ENCODE measurements around the gene VAV2.

The VAV2 gene

DNA sequence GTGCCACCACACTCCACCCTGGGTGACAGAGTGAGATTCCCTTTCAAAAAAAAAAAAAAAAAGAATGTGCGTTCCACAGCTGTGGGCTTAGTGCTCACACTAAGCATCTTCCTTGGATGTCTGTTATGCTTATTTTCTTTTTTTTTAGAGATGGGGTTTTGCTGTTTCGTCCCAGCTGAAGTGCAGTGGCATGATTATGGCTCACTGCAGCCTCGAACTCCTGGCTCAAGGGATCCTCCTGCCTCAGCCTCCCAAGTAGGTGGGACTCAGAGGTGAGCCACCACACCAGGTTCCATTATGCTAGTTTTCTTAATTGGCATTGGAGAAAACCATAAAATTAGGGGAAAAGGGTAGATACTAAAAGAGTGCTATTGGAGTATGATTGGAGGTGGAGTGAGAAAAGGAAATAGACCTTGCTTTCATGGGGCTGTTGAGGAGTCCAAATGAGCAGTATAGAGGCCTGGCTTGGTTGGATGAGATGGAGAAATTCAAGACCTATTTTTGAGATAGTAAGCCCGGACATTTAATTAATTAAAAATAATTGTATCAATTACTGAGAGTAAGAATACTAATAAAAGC, 32.2 kb upstream of the VAV2 start:
- ChIA-PET POLR2A (ENCODE audit: low non-redundant PET) (interaction anchor here (0.5 kb wide), 1 partner anchor 668 kb away, joined by 4 read pairs; no protein-coding TSS in a partner anchor), CTCF (interaction anchor here (0.7 kb wide), 1 partner anchor 419 kb away, joined by 4 read pairs; no protein-coding TSS in a partner anchor)
- H3K27ac ChIP-seq, result peak overlapping the region; percentile 88
- TF ChIP-seq, protein P1, sequence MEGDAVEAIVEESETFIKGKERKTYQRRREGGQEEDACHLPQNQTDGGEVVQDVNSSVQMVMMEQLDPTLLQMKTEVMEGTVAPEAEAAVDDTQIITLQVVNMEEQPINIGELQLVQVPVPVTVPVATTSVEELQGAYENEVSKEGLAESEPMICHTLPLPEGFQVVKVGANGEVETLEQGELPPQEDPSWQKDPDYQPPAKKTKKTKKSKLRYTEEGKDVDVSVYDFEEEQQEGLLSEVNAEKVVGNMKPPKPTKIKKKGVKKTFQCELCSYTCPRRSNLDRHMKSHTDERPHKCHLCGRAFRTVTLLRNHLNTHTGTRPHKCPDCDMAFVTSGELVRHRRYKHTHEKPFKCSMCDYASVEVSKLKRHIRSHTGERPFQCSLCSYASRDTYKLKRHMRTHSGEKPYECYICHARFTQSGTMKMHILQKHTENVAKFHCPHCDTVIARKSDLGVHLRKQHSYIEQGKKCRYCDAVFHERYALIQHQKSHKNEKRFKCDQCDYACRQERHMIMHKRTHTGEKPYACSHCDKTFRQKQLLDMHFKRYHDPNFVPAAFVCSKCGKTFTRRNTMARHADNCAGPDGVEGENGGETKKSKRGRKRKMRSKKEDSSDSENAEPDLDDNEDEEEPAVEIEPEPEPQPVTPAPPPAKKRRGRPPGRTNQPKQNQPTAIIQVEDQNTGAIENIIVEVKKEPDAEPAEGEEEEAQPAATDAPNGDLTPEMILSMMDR (conservative IDR thresholded peaks at IDR 0.05; ENCODE audit: low read depth), result no peak
- DNase-seq (ENCODE audit: low spot score), result no peak

DNA sequence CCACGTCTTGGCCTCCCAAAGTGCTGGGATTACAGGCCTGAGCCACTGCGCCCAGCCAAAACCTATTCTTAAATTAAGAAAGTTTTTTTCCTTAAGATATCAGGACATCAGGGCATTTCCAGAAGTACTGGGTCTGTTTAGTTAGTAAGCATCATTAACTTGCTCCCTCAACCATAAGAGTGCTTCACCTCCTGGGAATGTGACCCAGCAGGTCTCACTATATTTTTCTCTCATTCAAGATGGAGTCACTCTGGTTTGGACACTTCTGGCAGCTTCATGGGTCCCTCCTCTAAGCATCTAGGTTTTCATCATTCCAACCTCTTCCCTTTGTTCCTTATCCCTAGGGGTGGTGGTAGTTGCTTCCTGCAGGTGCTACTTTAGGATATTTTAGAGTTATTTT, 22.8 kb upstream of the VAV2 start:
- DNase-seq (ENCODE audit: low spot score), result no peak
- TF ChIP-seq, protein P1 (conservative IDR thresholded peaks at IDR 0.05; ENCODE audit: low read depth), result no peak
- ChIA-PET CTCF (no interaction called here), POLR2A (ENCODE audit: low non-redundant PET) (no interaction called here)
- H3K27ac ChIP-seq, result no peak overlapping the region

DNA sequence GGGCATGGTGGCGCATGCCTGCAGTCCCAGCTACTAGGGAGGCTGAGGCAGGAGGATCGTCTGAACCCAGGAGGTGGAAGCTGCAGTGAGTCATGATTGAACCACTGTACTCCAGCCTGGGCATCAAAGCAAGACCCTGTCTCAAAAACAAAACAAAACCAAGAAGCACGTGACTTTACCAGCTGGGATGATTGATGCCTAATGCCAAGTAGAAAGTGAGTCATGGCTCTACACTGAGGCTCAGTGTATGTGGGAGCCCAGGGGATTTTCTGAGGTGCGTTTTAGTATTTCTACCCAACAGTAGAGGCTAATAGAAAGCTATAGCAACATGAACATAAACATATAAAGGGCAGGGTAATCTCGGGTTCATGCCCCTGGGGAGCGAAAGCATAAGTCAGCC, 19.3 kb upstream of the VAV2 start:
- ChIA-PET CTCF (interaction anchor here (0.9 kb wide), 1 partner anchor 17 kb away, joined by 4 read pairs; no protein-coding TSS in a partner anchor), POLR2A (ENCODE audit: low non-redundant PET) (no interaction called here)
- TF ChIP-seq, protein P1 (conservative IDR thresholded peaks at IDR 0.05; ENCODE audit: low read depth), result no peak
- DNase-seq (ENCODE audit: low spot score), result no peak
- no peak overlapping the region for H3K27ac ChIP-seq

DNA sequence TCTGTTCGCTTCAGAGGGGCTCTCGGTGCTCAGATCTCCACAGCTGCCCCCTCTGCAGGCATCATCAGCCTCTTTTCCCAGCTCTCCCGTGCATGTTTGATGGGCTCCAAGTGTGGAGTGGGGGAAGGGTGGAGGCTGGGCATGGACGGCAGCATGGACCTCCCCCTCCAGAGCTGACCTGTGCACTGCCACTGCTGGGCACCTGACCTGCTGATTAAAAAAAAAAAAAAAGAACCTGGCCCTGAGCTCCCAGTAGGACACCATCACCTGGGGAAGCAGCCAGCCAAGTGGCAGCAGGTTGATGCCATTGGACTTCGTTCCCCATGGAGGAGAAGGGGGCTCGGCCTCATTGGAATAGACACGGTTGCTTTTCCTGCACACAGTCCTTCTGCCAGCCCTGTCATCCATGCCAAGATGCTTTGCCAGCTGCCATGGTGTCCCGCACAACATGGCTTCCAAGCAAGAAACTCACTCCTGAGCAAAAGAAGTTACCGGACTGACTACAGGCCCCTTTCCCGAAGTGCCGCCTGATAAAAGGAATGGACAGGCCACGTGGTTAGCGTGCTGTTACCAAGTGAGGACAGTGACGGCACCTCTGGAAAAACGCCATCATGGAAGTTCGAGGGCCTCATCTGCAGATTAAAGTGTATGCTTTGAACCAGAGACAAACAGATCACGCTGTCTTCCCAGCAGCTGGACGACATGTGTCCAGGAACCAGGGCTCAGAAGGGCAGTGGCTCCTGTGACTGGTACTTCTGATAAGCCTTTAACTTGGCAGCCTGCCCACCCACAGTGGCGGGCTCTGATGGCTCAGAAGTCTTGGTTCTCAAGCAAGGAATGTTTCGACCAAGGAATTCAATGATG, 18.4 kb upstream of the VAV2 start:
- H3K27ac ChIP-seq, result no peak overlapping the region
- TF ChIP-seq, protein P1 (conservative IDR thresholded peaks at IDR 0.05; ENCODE audit: low read depth), result no peak
- DNase-seq (ENCODE audit: low spot score), result no peak
- CTCF ChIA-PET, result interaction anchor here (0.6 to 0.9 kb wide), 5 partner anchors 8 to 267 kb away, joined by 3 to 5 read pairs (median 4); no protein-coding TSS in a partner anchor
- POLR2A ChIA-PET (ENCODE audit: low non-redundant PET), result no interaction called here

DNA sequence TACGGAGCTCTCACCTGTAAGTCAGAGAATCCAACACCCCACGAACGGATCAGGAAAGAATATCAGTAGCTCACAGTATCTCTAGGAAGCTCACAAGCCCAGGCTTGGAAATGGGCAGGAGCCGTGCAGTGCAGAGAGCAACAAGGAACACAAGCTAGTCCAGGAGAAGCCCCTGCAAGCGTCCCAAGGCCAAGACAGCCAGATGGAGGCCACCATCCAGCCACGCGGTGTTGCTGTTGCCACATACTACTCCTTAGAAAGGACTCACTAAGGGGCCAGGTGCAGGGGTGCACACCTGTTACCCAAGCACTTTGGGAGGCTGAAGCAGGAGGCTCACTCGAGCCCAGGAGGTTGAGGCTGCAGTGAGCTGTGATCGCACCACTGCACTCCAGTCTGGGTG, 15.4 kb upstream of the VAV2 start:
- CTCF ChIA-PET, result interaction anchor here (0.6 to 1.1 kb wide), 2 partner anchors 265 to 498 kb away, joined by 4 read pairs; no protein-coding TSS in a partner anchor
- POLR2A ChIA-PET (ENCODE audit: low non-redundant PET), result no interaction called here
- no peak overlapping the region for H3K27ac ChIP-seq
- TF ChIP-seq, protein P1 (conservative IDR thresholded peaks at IDR 0.05; ENCODE audit: low read depth), result no peak
- DNase-seq (ENCODE audit: low spot score), result no peak

DNA sequence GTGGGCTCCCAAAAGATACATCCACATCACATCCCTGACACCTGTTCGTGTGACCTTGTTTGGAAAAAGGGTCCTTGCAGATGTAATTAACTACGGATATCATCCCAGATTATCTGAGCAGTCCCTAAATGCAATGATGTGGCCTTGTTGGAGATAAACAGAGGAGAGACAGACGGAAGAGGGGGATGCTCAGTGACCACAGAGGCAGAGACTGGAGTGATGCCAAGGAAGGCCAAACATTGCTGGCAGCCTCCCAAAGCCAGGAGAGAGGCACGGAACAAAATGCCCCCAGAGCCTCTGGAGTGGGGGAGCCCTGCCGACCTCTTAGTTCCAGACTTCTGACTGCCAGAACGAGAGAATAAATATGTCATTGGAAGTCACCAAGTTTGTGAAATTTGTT, 15.0 kb upstream of the VAV2 start:
- CTCF ChIA-PET, result interaction anchor here (0.6 kb wide), 2 partner anchors 407 to 497 kb away, joined by 3 to 4 read pairs; no protein-coding TSS in a partner anchor
- no peak overlapping the region for H3K27ac ChIP-seq
- POLR2A ChIA-PET (ENCODE audit: low non-redundant PET), result no interaction called here
- DNase-seq (ENCODE audit: low spot score), result no peak
- TF ChIP-seq, protein P1 (conservative IDR thresholded peaks at IDR 0.05; ENCODE audit: low read depth), result no peak

All from RWPE1 (cell line).